ENCODE measurements around the gene TSSK1B.
"Not testable (repeated sequence)": the region's sequence is repeated elsewhere in the genome, so short reads cannot be mapped to it uniquely, and the experiment has no call there.

Gene TSSK1B

GRCh38 chr5:113434889-113435288, at the start of gene TSSK1B:
Gene TSSK1B (minus strand): TSS chr5:113434989. CDS start chr5:113434839, 150 bp downstream.
- no peak for DNase-seq

GRCh38 chr5:113480243-113480642, 45.5 kb upstream of the TSSK1B start:
- DNase-seq, result no peak

GRCh38 chr5:113478691-113479090, 43.9 kb upstream of the TSSK1B start:
- DNase-seq, result no peak

- DNase-seq, result no peak
Measured at GRCh38 chr5:113474100-113474728, 39.4 kb upstream of the TSSK1B start.

- no peak for DNase-seq
Measured at GRCh38 chr5:113463032-113463431, 28.2 kb upstream of the TSSK1B start.

GRCh38 chr5:113457106-113457505, 22.3 kb upstream of the TSSK1B start:
- DNase-seq, result not testable (repeated sequence)

- DNase-seq, result no peak
Measured at GRCh38 chr5:113452941-113453340, 18.2 kb upstream of the TSSK1B start.

- no peak for DNase-seq
Measured at GRCh38 chr5:113451797-113452196, 17.0 kb upstream of the TSSK1B start.

GRCh38 chr5:113450929-113451328, 16.1 kb upstream of the TSSK1B start:
- no peak for DNase-seq

- no peak for DNase-seq
Measured at GRCh38 chr5:113450462-113450861, 15.7 kb upstream of the TSSK1B start.

GRCh38 chr5:113448252-113448651, 13.5 kb upstream of the TSSK1B start:
- DNase-seq, result no peak

- no peak for DNase-seq
Measured at GRCh38 chr5:113447498-113448050, 12.8 kb upstream of the TSSK1B start.

GRCh38 chr5:113446358-113446927, 11.7 kb upstream of the TSSK1B start:
- no peak for DNase-seq

GRCh38 chr5:113437111-113437510, 2.3 kb upstream of the TSSK1B start:
- DNase-seq, result no peak

- DNase-seq, result no peak
Measured at GRCh38 chr5:113435575-113435974, 786 bp upstream of the TSSK1B start.

GRCh38 chr5:113433862-113434612, 752 bp downstream of the TSSK1B start:
- no peak for DNase-seq

- DNase-seq, result no peak
Measured at GRCh38 chr5:113433071-113433470, 1.7 kb downstream of the TSSK1B start.

- no peak for DNase-seq
Measured at GRCh38 chr5:113427871-113428574, 6.8 kb downstream of the TSSK1B start.

- no peak for DNase-seq
Measured at GRCh38 chr5:113425909-113426308, 8.9 kb downstream of the TSSK1B start.

GRCh38 chr5:113421693-113422092, 13.1 kb downstream of the TSSK1B start:
- no peak for DNase-seq

- DNase-seq, result no peak
Measured at GRCh38 chr5:113405530-113405929, 29.3 kb downstream of the TSSK1B start.

GRCh38 chr5:113404269-113404668, 30.5 kb downstream of the TSSK1B start:
- no peak for DNase-seq

- DNase-seq, result not testable (repeated sequence)
Measured at GRCh38 chr5:113397986-113398385, 36.8 kb downstream of the TSSK1B start.

Measured in T1000 (cell line).